NCI-H2107 treated with DMSO at 0.1 percent for 48 hours (cell line): ENCODE measurements around the gene TFCP2L1.

Experiments
- DNase-seq: peaks from one replicate; lab custom pipeline; 2025; ENCODE audit not compliant: unreplicated experiment; lab: John Stamatoyannopoulos, UW

TFCP2L1 gene

DNA sequence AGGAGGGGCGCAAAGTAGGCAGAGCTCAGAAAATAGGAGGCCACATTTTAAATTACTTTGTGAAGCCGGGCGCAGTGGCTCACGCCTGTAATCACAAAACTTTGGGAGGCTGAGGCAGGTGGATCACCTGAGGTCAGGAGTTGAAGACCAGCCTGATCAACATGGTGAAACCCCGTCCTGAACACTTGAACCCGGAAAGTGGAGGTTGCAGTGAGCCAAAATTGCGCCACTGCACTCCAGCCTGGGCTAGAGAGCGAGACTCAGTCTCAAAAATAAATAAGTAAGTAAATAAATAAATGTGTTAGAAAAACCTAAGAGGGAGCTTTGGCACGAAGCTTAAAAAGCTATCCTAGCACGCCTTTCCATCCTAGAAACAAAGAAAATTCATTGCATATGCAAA is 105.5 kb downstream of the TFCP2L1 start:
- DNase-seq = no peak

GRCh38 chr2:121178730-121179129 is 106.3 kb downstream of the TFCP2L1 start:
- no peak for DNase-seq

GRCh38 chr2:121177896-121178295 is 107.1 kb downstream of the TFCP2L1 start:
- DNase-seq = no peak

- no peak for DNase-seq
These were observed 109.7 kb downstream of the TFCP2L1 start for GRCh38 chr2:121175326-121175725.

DNA sequence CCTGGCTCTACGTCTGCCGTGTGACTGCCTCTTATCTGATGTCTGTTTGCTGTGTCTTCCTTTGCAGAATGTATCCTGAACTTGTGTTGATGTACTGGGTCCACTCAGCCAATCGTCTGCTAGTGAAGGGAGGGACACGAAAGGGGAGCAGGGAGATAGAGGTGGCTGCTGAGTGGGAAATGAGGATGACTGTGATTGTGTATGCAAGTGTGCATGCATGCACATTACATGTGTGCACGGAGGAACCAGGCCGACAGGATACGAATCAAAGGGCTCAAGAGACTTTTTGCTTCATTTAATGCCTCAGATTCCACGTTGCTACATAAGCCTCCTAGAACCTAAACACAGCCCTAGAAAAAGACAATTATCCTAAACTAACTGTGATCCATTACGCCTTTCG is 111.2 kb downstream of the TFCP2L1 start:
- DNase-seq = no peak

DNA sequence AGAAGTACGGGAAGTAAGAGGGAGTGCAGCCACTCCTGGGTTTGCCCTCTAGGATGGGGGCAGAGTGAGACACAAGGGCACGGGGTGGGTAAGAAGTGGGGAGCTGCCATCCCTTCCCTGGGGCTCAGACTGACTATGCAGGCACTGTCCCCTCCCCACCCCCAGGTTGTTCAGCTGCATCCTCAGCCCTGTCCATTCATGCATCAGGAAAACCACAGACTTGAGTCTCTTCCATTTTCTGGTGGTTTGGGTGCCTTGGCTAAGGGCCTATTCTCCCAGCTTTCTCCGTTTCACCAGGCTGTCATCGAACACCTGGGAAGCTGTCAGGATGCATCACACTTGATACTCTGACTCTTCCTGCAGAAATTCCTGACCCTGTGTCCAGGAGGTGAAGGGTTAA is 111.9 kb downstream of the TFCP2L1 start:
- DNase-seq = no peak

GRCh38 chr2:121172456-121172855 is 112.5 kb downstream of the TFCP2L1 start:
- DNase-seq = no peak

- no peak for DNase-seq
These were observed 113.3 kb downstream of the TFCP2L1 start for GRCh38 chr2:121171625-121172119.

GRCh38 chr2:121170577-121170976 is 114.4 kb downstream of the TFCP2L1 start:
- no peak for DNase-seq

DNA sequence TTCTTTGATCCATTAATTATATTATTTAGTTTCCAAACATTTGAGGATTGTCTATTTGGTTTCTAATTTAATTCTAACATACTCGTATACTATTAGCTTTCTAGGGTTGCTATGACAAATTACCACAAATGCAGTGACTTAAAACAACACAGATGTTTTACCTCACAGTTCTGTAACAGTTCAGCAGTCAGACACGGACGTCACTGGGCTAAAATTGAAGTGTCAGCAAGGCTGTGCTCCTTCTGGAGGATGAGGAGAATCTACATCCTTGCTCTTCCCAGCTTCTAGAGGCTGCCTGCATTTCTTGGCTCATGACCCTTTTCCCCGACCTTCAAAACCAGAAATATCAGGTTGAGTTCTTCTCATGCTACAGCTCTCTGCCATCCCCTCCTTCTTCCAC is 117.6 kb downstream of the TFCP2L1 start:
- no peak for DNase-seq
